ENCODE results near the gene BICC1.

Gene BICC1

GRCh38 chr10:58662314-58662713, 149.6 kb downstream of the BICC1 start:
- H2AK5ac ChIP-seq (ENCODE audit: low read length) = no peak overlapping the region
- DNase-seq = no peak
- H2BK120ac ChIP-seq (ENCODE audit: low read depth, low read length) = no peak overlapping the region
- no peak overlapping the region for H4K8ac ChIP-seq (ENCODE audit: low read depth, low read length)
- H3K79me1 ChIP-seq (ENCODE audit: low read length) = no peaks in the 10 kb centered on the region
- H3K79me2 ChIP-seq (ENCODE audit: control insufficient read depth, insufficient read depth, low read length) = no peaks in the 10 kb centered on the region
- no peaks in the 10 kb centered on the region for H3K36me3 ChIP-seq (ENCODE audit: control insufficient read depth, insufficient read depth, low read length)
- H2BK5ac ChIP-seq (ENCODE audit: low read length) = no peak overlapping the region
- H3K18ac ChIP-seq (ENCODE audit: low read length) = no peak overlapping the region
- no peak overlapping the region for H3K4ac ChIP-seq (ENCODE audit: low read depth, low read length)
- H3K27ac ChIP-seq (ENCODE audit: low read depth, low read length) = no peak overlapping the region
- no peak overlapping the region for H3K9ac ChIP-seq (ENCODE audit: low read length)
- no peak overlapping the region for H3K4me2 ChIP-seq (ENCODE audit: low read length)
- H3K27me3 ChIP-seq (ENCODE audit: insufficient read depth, low read length, poor library complexity) = no peaks in the 10 kb centered on the region
- H3K56ac ChIP-seq (ENCODE audit: low read length) = no peak overlapping the region
- H3K4me1 ChIP-seq (ENCODE audit: control insufficient read depth, low read depth, low read length) = no peaks in the 10 kb centered on the region
- WGBS (ENCODE audit: extremely low coverage, insufficient coverage, low lambda C conversion rate) = no CpG with 5 or more reads among the region's 4 CpGs
- no peak overlapping the region for H2BK15ac ChIP-seq (replicated peaks; ENCODE audit: low read depth)
- no peak overlapping the region for H3K23ac ChIP-seq (ENCODE audit: low read length)
- no peak overlapping the region for H4K5ac ChIP-seq (ENCODE audit: low read length)
- H3K4me3 ChIP-seq (ENCODE audit: low read length) = no peak overlapping the region

- H3K27me3 ChIP-seq (ENCODE audit: insufficient read depth, low read length, poor library complexity) = no peaks in the 10 kb centered on the region
- H3K4me2 ChIP-seq (ENCODE audit: low read length) = no peak overlapping the region
- H3K79me1 ChIP-seq (ENCODE audit: low read length) = no peaks in the 10 kb centered on the region
- H3K79me2 ChIP-seq (ENCODE audit: control insufficient read depth, insufficient read depth, low read length) = no peaks in the 10 kb centered on the region
- H2BK5ac ChIP-seq (ENCODE audit: low read length) = no peak overlapping the region
- no peak overlapping the region for H3K56ac ChIP-seq (ENCODE audit: low read length)
- no peak overlapping the region for H3K18ac ChIP-seq (ENCODE audit: low read length)
- no peak overlapping the region for H2BK15ac ChIP-seq (replicated peaks; ENCODE audit: low read depth)
- H4K8ac ChIP-seq (ENCODE audit: low read depth, low read length) = no peak overlapping the region
- H3K4me3 ChIP-seq (ENCODE audit: low read length) = no peak overlapping the region
- no peak overlapping the region for H3K23ac ChIP-seq (ENCODE audit: low read length)
- H2BK120ac ChIP-seq (ENCODE audit: low read depth, low read length) = no peak overlapping the region
- no peak overlapping the region for H3K4ac ChIP-seq (ENCODE audit: low read depth, low read length)
- H3K9ac ChIP-seq (ENCODE audit: low read length) = no peak overlapping the region
- no peaks in the 10 kb centered on the region for H3K4me1 ChIP-seq (ENCODE audit: control insufficient read depth, low read depth, low read length)
- DNase-seq = no peak
- H3K36me3 ChIP-seq (ENCODE audit: control insufficient read depth, insufficient read depth, low read length) = no peaks in the 10 kb centered on the region
- H3K27ac ChIP-seq (ENCODE audit: low read depth, low read length) = no peak overlapping the region
- no peak overlapping the region for H4K5ac ChIP-seq (ENCODE audit: low read length)
- WGBS (ENCODE audit: extremely low coverage, insufficient coverage, low lambda C conversion rate) = no CpG with 5 or more reads among the region's 3 CpGs
- no peak overlapping the region for H2AK5ac ChIP-seq (ENCODE audit: low read length)
Observed at GRCh38 chr10:58665361-58665760, 152.7 kb downstream of the BICC1 start.

DNA sequence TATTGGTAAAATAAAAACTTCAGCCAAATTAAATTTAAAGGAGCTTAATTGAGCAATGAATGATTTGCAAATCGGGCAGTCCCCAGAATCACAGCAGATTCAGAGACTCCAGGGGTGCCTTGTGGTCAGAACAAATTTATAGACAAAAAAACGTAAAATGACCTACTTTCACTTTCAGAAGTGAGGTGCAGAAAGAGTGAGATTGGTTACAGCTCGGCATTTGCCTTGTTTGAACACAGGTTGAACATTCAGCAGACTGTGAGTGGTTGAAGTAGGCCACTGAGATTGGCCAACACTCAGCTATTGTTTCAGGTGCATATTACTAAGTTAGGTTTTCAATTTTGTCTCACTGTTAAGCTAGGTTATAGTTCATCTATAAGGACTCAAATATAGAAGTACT, 153.4 kb downstream of the BICC1 start:
- H3K23ac ChIP-seq (ENCODE audit: low read length) = no peak overlapping the region
- H3K79me1 ChIP-seq (ENCODE audit: low read length) = no peaks in the 10 kb centered on the region
- no peak overlapping the region for H2BK5ac ChIP-seq (ENCODE audit: low read length)
- H3K56ac ChIP-seq (ENCODE audit: low read length) = no peak overlapping the region
- no peak overlapping the region for H2AK5ac ChIP-seq (ENCODE audit: low read length)
- no peaks in the 10 kb centered on the region for H3K27me3 ChIP-seq (ENCODE audit: insufficient read depth, low read length, poor library complexity)
- no peak overlapping the region for H2BK15ac ChIP-seq (replicated peaks; ENCODE audit: low read depth)
- no peak for DNase-seq
- H3K4me3 ChIP-seq (ENCODE audit: low read length) = no peak overlapping the region
- no peak overlapping the region for H3K18ac ChIP-seq (ENCODE audit: low read length)
- H4K5ac ChIP-seq (ENCODE audit: low read length) = no peak overlapping the region
- no peaks in the 10 kb centered on the region for H3K79me2 ChIP-seq (ENCODE audit: control insufficient read depth, insufficient read depth, low read length)
- no peak overlapping the region for H2BK120ac ChIP-seq (ENCODE audit: low read depth, low read length)
- H3K4me1 ChIP-seq (ENCODE audit: control insufficient read depth, low read depth, low read length) = no peaks in the 10 kb centered on the region
- H3K9ac ChIP-seq (ENCODE audit: low read length) = no peak overlapping the region
- no peak overlapping the region for H3K4ac ChIP-seq (ENCODE audit: low read depth, low read length)
- H4K8ac ChIP-seq (ENCODE audit: low read depth, low read length) = no peak overlapping the region
- H3K36me3 ChIP-seq (ENCODE audit: control insufficient read depth, insufficient read depth, low read length) = no peaks in the 10 kb centered on the region
- WGBS (ENCODE audit: extremely low coverage, insufficient coverage, low lambda C conversion rate) = no CpG with 5 or more reads among the region's 3 CpGs
- H3K4me2 ChIP-seq (ENCODE audit: low read length) = no peak overlapping the region
- H3K27ac ChIP-seq (ENCODE audit: low read depth, low read length) = no peak overlapping the region

DNA sequence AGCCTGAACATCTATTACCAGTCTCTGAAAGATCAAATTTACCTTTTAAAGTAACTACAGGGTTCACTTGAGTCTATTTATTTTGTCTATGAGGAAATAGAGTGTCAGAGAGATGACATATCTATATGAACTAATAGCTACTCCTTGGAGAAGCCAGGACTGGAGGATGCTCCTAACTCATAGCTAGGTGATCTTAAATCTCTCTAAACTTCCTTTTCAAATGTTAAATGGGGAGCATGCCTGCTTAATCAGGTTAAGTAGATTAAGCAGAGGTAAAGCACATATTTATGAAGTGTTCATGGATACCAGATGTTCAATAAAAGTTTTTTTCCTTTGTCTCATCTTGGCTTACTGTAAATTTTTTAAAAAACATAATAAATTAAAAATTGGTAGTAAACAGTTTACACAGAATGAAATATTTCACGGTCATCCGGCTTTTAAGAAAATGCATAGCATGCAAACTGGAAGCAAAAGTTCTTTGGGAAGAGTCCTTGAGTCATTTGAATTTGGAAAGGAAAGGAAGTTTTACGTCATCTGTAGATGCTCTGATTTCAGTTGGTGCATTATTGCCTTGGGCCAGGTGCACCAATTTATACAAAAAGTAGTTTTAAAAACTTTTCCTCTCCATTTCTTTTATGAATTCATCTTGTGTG, 155.1 kb downstream of the BICC1 start:
- no peaks in the 10 kb centered on the region for H3K36me3 ChIP-seq (ENCODE audit: control insufficient read depth, insufficient read depth, low read length)
- H4K5ac ChIP-seq (ENCODE audit: low read length) = no peak overlapping the region
- no peaks in the 10 kb centered on the region for H3K79me2 ChIP-seq (ENCODE audit: control insufficient read depth, insufficient read depth, low read length)
- no peak overlapping the region for H3K4me2 ChIP-seq (ENCODE audit: low read length)
- no peak overlapping the region for H2BK15ac ChIP-seq (replicated peaks; ENCODE audit: low read depth)
- no peak overlapping the region for H3K23ac ChIP-seq (ENCODE audit: low read length)
- no peak overlapping the region for H3K9ac ChIP-seq (ENCODE audit: low read length)
- whole genome bisulfite sequencing (ENCODE audit: extremely low coverage, insufficient coverage, low lambda C conversion rate) = no CpG with 5 or more reads among the region's 3 CpGs
- H4K8ac ChIP-seq (ENCODE audit: low read depth, low read length) = no peak overlapping the region
- no peak overlapping the region for H2BK5ac ChIP-seq (ENCODE audit: low read length)
- H3K27me3 ChIP-seq (ENCODE audit: insufficient read depth, low read length, poor library complexity) = no peaks in the 10 kb centered on the region
- H3K18ac ChIP-seq (ENCODE audit: low read length) = no peak overlapping the region
- H3K4me3 ChIP-seq (ENCODE audit: low read length) = no peak overlapping the region
- H3K4me1 ChIP-seq (ENCODE audit: control insufficient read depth, low read depth, low read length) = no peaks in the 10 kb centered on the region
- H2BK120ac ChIP-seq (ENCODE audit: low read depth, low read length) = no peak overlapping the region
- H3K4ac ChIP-seq (ENCODE audit: low read depth, low read length) = no peak overlapping the region
- H3K56ac ChIP-seq (ENCODE audit: low read length) = no peak overlapping the region
- H3K79me1 ChIP-seq (ENCODE audit: low read length) = no peaks in the 10 kb centered on the region
- H3K27ac ChIP-seq (ENCODE audit: low read depth, low read length) = no peak overlapping the region
- DNase-seq = no peak
- no peak overlapping the region for H2AK5ac ChIP-seq (ENCODE audit: low read length)

DNA sequence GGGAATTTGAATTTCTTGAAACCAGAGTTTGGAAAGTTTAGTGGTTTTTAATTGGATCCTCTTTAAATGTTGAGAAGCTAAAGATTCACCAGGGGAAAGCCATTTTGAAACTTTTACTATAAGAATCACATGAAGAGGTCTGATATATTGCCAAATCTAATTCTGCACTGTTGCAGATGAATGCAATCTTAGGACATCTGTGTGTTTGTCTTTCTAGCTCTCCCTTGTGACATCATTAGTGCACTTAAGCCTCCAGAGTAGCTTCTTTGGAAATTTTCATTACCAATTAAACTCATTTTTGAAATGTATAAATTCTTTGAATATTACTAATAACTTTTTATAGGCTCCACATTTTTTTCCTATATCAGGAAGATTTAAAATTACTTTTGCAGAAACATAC, 160.2 kb downstream of the BICC1 start:
- Histone ChIP-seq H3K4me1 (ENCODE audit: control insufficient read depth, low read depth, low read length) (no peaks in the 10 kb centered on the region), H3K4me3 (ENCODE audit: low read length) (no peak overlapping the region), H3K9ac (ENCODE audit: low read length) (no peak overlapping the region), H3K56ac (ENCODE audit: low read length) (no peak overlapping the region), H2AK5ac (ENCODE audit: low read length) (no peak overlapping the region), H4K8ac (ENCODE audit: low read depth, low read length) (no peak overlapping the region), H2BK15ac (replicated peaks; ENCODE audit: low read depth) (no peak overlapping the region), H3K4ac (ENCODE audit: low read depth, low read length) (no peak overlapping the region), H4K5ac (ENCODE audit: low read length) (no peak overlapping the region), H3K27me3 (ENCODE audit: insufficient read depth, low read length, poor library complexity) (no peaks in the 10 kb centered on the region), H3K4me2 (ENCODE audit: low read length) (no peak overlapping the region), H3K18ac (ENCODE audit: low read length) (no peak overlapping the region), H2BK120ac (ENCODE audit: low read depth, low read length) (no peak overlapping the region), H3K79me1 (ENCODE audit: low read length) (no peaks in the 10 kb centered on the region), H3K79me2 (ENCODE audit: control insufficient read depth, insufficient read depth, low read length) (no peaks in the 10 kb centered on the region), H3K36me3 (ENCODE audit: control insufficient read depth, insufficient read depth, low read length) (no peaks in the 10 kb centered on the region), H3K27ac (ENCODE audit: low read depth, low read length) (no peak overlapping the region), H3K23ac (ENCODE audit: low read length) (no peak overlapping the region), H2BK5ac (ENCODE audit: low read length) (no peak overlapping the region)
- no peak for DNase-seq

DNA sequence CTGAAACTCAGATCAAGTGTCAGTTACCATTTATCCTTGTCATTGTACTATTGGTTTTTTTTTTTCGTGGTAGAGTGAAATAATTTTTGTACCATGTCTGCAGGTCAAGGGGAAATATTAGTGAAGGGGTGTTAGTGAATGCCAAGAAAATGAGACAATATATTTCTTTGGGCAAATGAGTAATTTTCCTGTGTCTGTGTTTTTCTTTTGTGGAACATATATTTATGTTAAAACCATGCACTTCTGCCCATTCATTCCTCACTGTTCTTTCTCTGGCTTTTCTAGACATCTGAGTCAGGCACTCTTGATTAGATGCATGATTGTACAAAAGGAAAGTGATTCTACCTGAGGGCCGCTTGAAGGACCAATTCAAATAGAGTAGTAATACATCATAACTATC, 161.6 kb downstream of the BICC1 start:
- no peak overlapping the region for H3K4me2 ChIP-seq (ENCODE audit: low read length)
- no peak overlapping the region for H3K9ac ChIP-seq (ENCODE audit: low read length)
- no peaks in the 10 kb centered on the region for H3K79me2 ChIP-seq (ENCODE audit: control insufficient read depth, insufficient read depth, low read length)
- no peak for DNase-seq
- H4K8ac ChIP-seq (ENCODE audit: low read depth, low read length) = no peak overlapping the region
- no peak overlapping the region for H2BK5ac ChIP-seq (ENCODE audit: low read length)
- H3K79me1 ChIP-seq (ENCODE audit: low read length) = no peaks in the 10 kb centered on the region
- no CpG with 5 or more reads among the region's 2 CpGs for WGBS (ENCODE audit: extremely low coverage, insufficient coverage, low lambda C conversion rate)
- no peak overlapping the region for H2AK5ac ChIP-seq (ENCODE audit: low read length)
- H3K4me1 ChIP-seq (ENCODE audit: control insufficient read depth, low read depth, low read length) = no peaks in the 10 kb centered on the region
- H3K27ac ChIP-seq (ENCODE audit: low read depth, low read length) = no peak overlapping the region
- H3K18ac ChIP-seq (ENCODE audit: low read length) = no peak overlapping the region
- no peaks in the 10 kb centered on the region for H3K27me3 ChIP-seq (ENCODE audit: insufficient read depth, low read length, poor library complexity)
- H3K36me3 ChIP-seq (ENCODE audit: control insufficient read depth, insufficient read depth, low read length) = no peaks in the 10 kb centered on the region
- H3K56ac ChIP-seq (ENCODE audit: low read length) = no peak overlapping the region
- no peak overlapping the region for H4K5ac ChIP-seq (ENCODE audit: low read length)
- H3K4me3 ChIP-seq (ENCODE audit: low read length) = no peak overlapping the region
- no peak overlapping the region for H3K23ac ChIP-seq (ENCODE audit: low read length)
- H3K4ac ChIP-seq (ENCODE audit: low read depth, low read length) = no peak overlapping the region
- no peak overlapping the region for H2BK120ac ChIP-seq (ENCODE audit: low read depth, low read length)
- no peak overlapping the region for H2BK15ac ChIP-seq (replicated peaks; ENCODE audit: low read depth)

Data from mesendoderm (in vitro differentiated cells).